A549 (cell line): Measurements from ENCODE around the gene TLE1. TPM values are rescaled to one million over a fixed set of nuclear protein-coding genes. Genes with fewer than 3 reads are reported as not detected.

Experiments used
- ATAC-seq, 2 experiments: fragments of 200-7000 bp in 1 of 2; fragments of >200 bp in 1 of 2; cut with Nextera tagmentation in 1 of 2; cut with Tn5 transposase in 1 of 2; 3 replicates each; pipeline versions ENCODE4 v1.8.0 to v1.9.1; 2018 to 2020; ENCODE audit warnings: mild to moderate bottlenecking in 1 of 2, moderate library complexity in 1 of 2
- CTCF ChIA-PET: fragments of 300-600 bp; sonication (Branson Sonifier 250); formaldehyde crosslinking; extraction: SDS; loops from one replicate; lab custom pipeline; 2021; ENCODE audit warnings: antibody characterized with exemption, inconsistent platforms; lab: Yijun Ruan, JAX
- POLR2A ChIA-PET: fragments of 350-600 bp; formaldehyde crosslinking; extraction: SDS; loops from one replicate; lab custom pipeline; 2021; ENCODE audit warnings: antibody characterized with exemption, inconsistent platforms; lab: Yijun Ruan, JAX
- DNase-seq, 2 experiments: peaks; one replicate each; pipeline versions ENCODE4 v3.0.0 to v3.0.0-alpha.2; 2011 to 2016; ENCODE audit warnings: low read depth in 1 of 2, low spot score in 1 of 2
- FAIRE-seq: peaks from 2 replicates; lab custom pipeline; 2011; peaks lifted over from hg19 to GRCh38; lab: Jason Lieb, UNC
- H3K27ac ChIP-seq, 2 experiments: fragments of >200 bp; sonication (Bioruptor Twin); formaldehyde crosslinking; 3 replicates each; pipeline ENCODE4 v1.5.1; 2016 to 2017
- H3K4me1 ChIP-seq: fragments of >200 bp; sonication (Bioruptor Twin); formaldehyde crosslinking; 3 replicates; pipeline ENCODE4 v1.6.1; 2016
- H3K4me2 ChIP-seq: fragments of >200 bp; sonication (Bioruptor Twin); formaldehyde crosslinking; 3 replicates; pipeline ENCODE4 v1.6.1; 2016
- H3K4me3 ChIP-seq: fragments of >200 bp; sonication (Bioruptor Twin); formaldehyde crosslinking; 3 replicates; pipeline ENCODE4 v1.5.1; 2016
- H3K9me3 ChIP-seq: fragments of >200 bp; sonication (Bioruptor Twin); formaldehyde crosslinking; 3 replicates; pipeline ENCODE4 v1.6.1; 2016
- BCL3 ChIP-seq: fragments of >200 bp; sonication (Bioruptor Twin); formaldehyde crosslinking; IDR thresholded peaks from 3 replicates; pipeline ENCODE4 v1.6.1; 2016
- BHLHE40 ChIP-seq: IDR thresholded peaks from 2 replicates; pipeline ENCODE4 v1.6.1; 2012; ENCODE audit warnings: low read depth, low read length, inconsistent platforms
- CBX2 ChIP-seq: fragments of 200-600 bp; sonication (generic); IDR thresholded peaks from 2 replicates; pipeline ENCODE4 v1.6.1; 2016; ENCODE audit warnings: low read depth, mild to moderate bottlenecking, borderline replicate concordance
- CEBPB ChIP-seq, 2 experiments: fragments of >200 bp in 1 of 2; sonication (Bioruptor Twin) in 1 of 2; formaldehyde crosslinking in 1 of 2; IDR thresholded peaks; 2 replicates each; pipeline ENCODE4 v1.6.1; 2012 to 2016
- CHD2 ChIP-seq: fragments of 150-350 bp; IDR thresholded peaks from 2 replicates; pipeline ENCODE4 v1.6.1; 2014; ENCODE audit warnings: low read length; ENCODE audit not compliant: partially characterized antibody
- CHD4 ChIP-seq: fragments of 200-600 bp; sonication (generic); IDR thresholded peaks from 2 replicates; pipeline ENCODE4 v1.6.1; 2016; ENCODE audit warnings: antibody characterized with exemption, mild to moderate bottlenecking, borderline replicate concordance
- E2F6 ChIP-seq: IDR thresholded peaks from 2 replicates; pipeline ENCODE4 v1.6.1; 2012; ENCODE audit warnings: low read depth, borderline replicate concordance
- FOSB ChIP-seq: fragments of 250-450 bp; sonication (Bioruptor Pico); IDR thresholded peaks from 2 replicates; pipeline ENCODE4 v1.5.0; 2020; ENCODE audit warnings: mild to moderate bottlenecking, moderate library complexity
- FOSL2 ChIP-seq, 2 experiments: fragments of 450-650 bp in 1 of 2; fragments of >200 bp in 1 of 2; sonication (Bioruptor Twin) in 1 of 2; formaldehyde crosslinking; IDR thresholded peaks; 2 replicates each; pipeline versions ENCODE4 v1.5.0 to v1.6.1; 2016 to 2020; ENCODE audit warnings: mild to moderate bottlenecking in 1 of 2, moderate library complexity in 1 of 2
- FOXS1 ChIP-seq: fragments of 250-450 bp; sonication (Bioruptor Pico); IDR thresholded peaks from 2 replicates; pipeline ENCODE4 v1.5.0; 2020; ENCODE audit warnings: mild to moderate bottlenecking, moderate library complexity
- GATA3 ChIP-seq: IDR thresholded peaks from 2 replicates; pipeline ENCODE4 v1.6.1; 2012; ENCODE audit warnings: borderline replicate concordance
- HMGXB4 ChIP-seq: fragments of 250-450 bp; sonication (Bioruptor Pico); IDR thresholded peaks from 2 replicates; pipeline ENCODE4 v1.5.0; 2021; ENCODE audit warnings: mild to moderate bottlenecking, moderate library complexity, borderline replicate concordance
- HOXA7 ChIP-seq: fragments of 250-450 bp; sonication (Bioruptor Pico); IDR thresholded peaks from 2 replicates; pipeline ENCODE4 v1.5.0; 2020; ENCODE audit warnings: mild to moderate bottlenecking, moderate library complexity
- KDM1A ChIP-seq: fragments of 200-600 bp; sonication (generic); IDR thresholded peaks from 2 replicates; pipeline ENCODE4 v1.6.1; 2016; ENCODE audit warnings: low read depth, mild to moderate bottlenecking
- KDM5A ChIP-seq: fragments of 200-600 bp; sonication (generic); IDR thresholded peaks from 2 replicates; pipeline ENCODE4 v1.6.1; 2016; ENCODE audit warnings: antibody characterized with exemption, mild to moderate bottlenecking
- MAZ ChIP-seq: fragments of 150-350 bp; IDR thresholded peaks from 2 replicates; pipeline ENCODE4 v1.6.1; 2014; ENCODE audit warnings: antibody characterized with exemption, low read depth, low read length, borderline replicate concordance
- PHF8 ChIP-seq: fragments of 200-600 bp; sonication (generic); IDR thresholded peaks from 2 replicates; pipeline ENCODE4 v1.6.1; 2016; ENCODE audit warnings: low read depth, mild to moderate bottlenecking, antibody characterized with exemption, moderate library complexity, borderline replicate concordance
- POLR2AphosphoS2 ChIP-seq: conservative IDR thresholded peaks from 2 replicates; pipeline ENCODE4 v1.6.1; 2012; ENCODE audit warnings: low read length, improper control_type of control experiment, inconsistent platforms
- REST ChIP-seq: fragments of 200-600 bp; sonication (generic); IDR thresholded peaks from 2 replicates; pipeline ENCODE4 v1.6.1; 2016; ENCODE audit warnings: antibody characterized with exemption, mild to moderate bottlenecking, moderate library complexity
- RNF2 ChIP-seq: fragments of 200-600 bp; sonication (generic); IDR thresholded peaks from 2 replicates; pipeline ENCODE4 v1.6.1; 2016; ENCODE audit warnings: low read depth, mild to moderate bottlenecking, antibody characterized with exemption, moderate library complexity, borderline replicate concordance
- ZC3H11A ChIP-seq: fragments of 450-650 bp; IDR thresholded peaks from 2 replicates; pipeline ENCODE4 v1.6.1; 2014; ENCODE audit warnings: antibody characterized with exemption, mild to moderate bottlenecking
- ZNF302 ChIP-seq: fragments of 250-450 bp; sonication (Bioruptor Pico); IDR thresholded peaks from 2 replicates; pipeline ENCODE4 v1.9.0; 2021; ENCODE audit warnings: inconsistent platforms, mild to moderate bottlenecking, moderate library complexity
- WGBS: methylation state at CpG from one replicate; pipeline ENCODE4 v1.1.6; 2017; ENCODE audit errors: missing lambda C conversion rate; 5-methylcytosine and 5-hydroxymethylcytosine counted together
- polyA plus RNA-seq, 4 experiments: library from polyadenylated mRNA; depleted of rRNA in 3 of 4; stranded (reverse); fragments of >200 nt; fragmentation: RNase III in 1 of 4; extraction: RNeasy Plus Mini Kit Qiagen cat#74134 plus additional on column Dnase treatment in 1 of 4; gene quantifications; 2 replicates in 3 of 4; 3 replicates in 1 of 4; pipeline ENCODE4 v1.2.3, GENCODE V29; 2011 to 2017

The TLE1 gene
- polyA plus RNA-seq, 2 of the 4 experiments (the other 2 are of a cell fraction): 45.8 to 117 TPM

GRCh38 chr9:81622471-81623255, 66.7 kb downstream of the TLE1 start:
- CTCF ChIA-PET: interaction anchor here (0.6 to 1.1 kb wide), 3 partner anchors 13 to 1318 kb away, joined by 3 to 4 read pairs (median 3); no protein-coding TSS in a partner anchor
- POLR2A ChIA-PET: no interaction called here
- ATAC-seq: no peak

GRCh38 chr9:81621785-81622259, 67.5 kb downstream of the TLE1 start:
- ChIA-PET CTCF (interaction anchor here (0.6 to 1.1 kb wide), 3 partner anchors 12 to 1319 kb away, joined by 3 to 4 read pairs (median 3); no protein-coding TSS in a partner anchor), POLR2A (no interaction called here)
- no peak for DNase-seq
- Histone ChIP-seq H3K4me1 (peaks cover 22% of the 10 kb centered on the region), H3K4me2 (no peak overlapping the region), H3K27ac (no peak overlapping the region), H3K9me3 (no peaks in the 10 kb centered on the region), H3K4me3 (no peak overlapping the region)
- ATAC-seq: no peak; a peak in 1 of 6 replicates
- WGBS: 88% methylated on average over 11 of the region's 11 CpGs
- FAIRE-seq: no peak
- TF ChIP-seq FOSB (CRISPR knock-in tag): no peak
- no peak for TF ChIP-seq KDM5A
- TF ChIP-seq CBX2: no peak
- no peak for TF ChIP-seq GATA3
- no peak for TF ChIP-seq PHF8
- TF ChIP-seq BCL3: no peak
- TF ChIP-seq BHLHE40: no peak
- TF ChIP-seq FOXS1 (CRISPR knock-in tag): no peak
- no peak for TF ChIP-seq E2F6
- no peak for TF ChIP-seq FOSL2 (IDR thresholded peaks at IDR 0.05)
- no peak for TF ChIP-seq FOSL2 (CRISPR knock-in tag; IDR thresholded peaks at IDR 0.05)
- no peak for TF ChIP-seq POLR2AphosphoS2

More at GRCh38 chr9:81622471-81623255, 66.7 kb downstream of the TLE1 start:
- no peak overlapping the region for H3K4me3 ChIP-seq
- no peak overlapping the region for H3K4me2 ChIP-seq
- H3K9me3 ChIP-seq: no peaks in the 10 kb centered on the region
- peaks cover 30% of the 10 kb centered on the region for H3K4me1 ChIP-seq
- 0 out of 6 replicates have a peak overlapping the region, but pooled peaks of 1 of the 2 experiments have one; percentile 1 for H3K27ac ChIP-seq
- no peak for DNase-seq
- 94% methylated on average over 13 of the region's 13 CpGs for WGBS
- no peak for FAIRE-seq
- no peak for TF ChIP-seq REST
- TF ChIP-seq ZC3H11A: no peak
- TF ChIP-seq HOXA7: no peak
- no peak for TF ChIP-seq HMGXB4 (CRISPR knock-in tag)
- no peak for TF ChIP-seq KDM1A
- no peak for TF ChIP-seq CHD4
- TF ChIP-seq MAZ: no peak
- TF ChIP-seq CHD2: no peak
- TF ChIP-seq ZNF302: no peak
- no peak for TF ChIP-seq CEBPB (IDR thresholded peaks at IDR 0.05)
- TF ChIP-seq RNF2: no peak
- no peak for TF ChIP-seq BCL3
